ENCODE measurements around the gene TSPAN5.

The TSPAN5 gene

DNA sequence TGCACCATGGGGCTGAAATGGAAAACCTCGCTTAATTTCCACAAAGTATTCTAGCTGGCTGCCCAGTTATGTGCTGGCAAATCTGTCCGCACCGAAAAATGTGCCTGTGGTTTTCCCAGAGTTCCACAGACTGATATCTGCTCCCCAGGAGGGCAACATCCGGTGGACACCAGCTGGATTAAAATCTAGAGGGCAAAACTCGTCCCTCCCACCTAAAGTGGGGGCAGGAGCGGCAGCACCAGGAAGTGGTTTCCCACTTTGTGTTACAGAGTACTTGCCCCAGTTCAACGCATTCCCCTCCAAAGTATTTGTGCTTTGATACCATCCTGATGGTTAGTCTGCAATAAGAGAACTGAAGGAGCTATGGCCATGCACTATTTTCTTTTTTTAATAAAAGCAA is 187.6 kb downstream of the TSPAN5 start:
- H3K79me2 ChIP-seq (ENCODE audit: insufficient read depth, low read length) = no peaks in the 10 kb centered on the region
- H3K4me3 ChIP-seq (ENCODE audit: low read length, poor library complexity, severe bottlenecking) = no peak overlapping the region
- no peak overlapping the region for H2AFZ ChIP-seq (ENCODE audit: low read length)
- H3K9me2 ChIP-seq (replicated peaks; ENCODE audit: low read depth, low read length) = no peaks in the 10 kb centered on the region
- no peaks in the 10 kb centered on the region for H3K27me3 ChIP-seq (ENCODE audit: insufficient read depth, low read length, poor library complexity, severe bottlenecking)
- H4K20me1 ChIP-seq (ENCODE audit: insufficient read depth, low read length, poor library complexity, severe bottlenecking) = no peaks in the 10 kb centered on the region
- no peaks in the 10 kb centered on the region for H3F3A ChIP-seq (ENCODE audit: low read depth)
- H3K36me3 ChIP-seq (ENCODE audit: insufficient read depth, low read length) = peaks cover 18% of the 10 kb centered on the region; the same call in 1 of the 2 replicates
- TF ChIP-seq CTCF (conservative IDR thresholded peaks at IDR 0.05; ENCODE audit: low read length) = no peak
- TF ChIP-seq EZH2phosphoT487 (IDR thresholded peaks at IDR 0.05; ENCODE audit: borderline replicate concordance) = no peak
- no peak overlapping the region for H3K9ac ChIP-seq (ENCODE audit: low read depth, low read length, poor library complexity, severe bottlenecking)
- H3K9me3 ChIP-seq (ENCODE audit: insufficient read depth, low read depth, low read length) = no peaks in the 10 kb centered on the region
- peaks cover 9% of the 10 kb centered on the region for H3K4me1 ChIP-seq (ENCODE audit: insufficient read depth, low read length, poor library complexity, severe bottlenecking)
- H3K4me2 ChIP-seq (ENCODE audit: low read depth, low read length, poor library complexity, severe bottlenecking) = no peak overlapping the region

DNA sequence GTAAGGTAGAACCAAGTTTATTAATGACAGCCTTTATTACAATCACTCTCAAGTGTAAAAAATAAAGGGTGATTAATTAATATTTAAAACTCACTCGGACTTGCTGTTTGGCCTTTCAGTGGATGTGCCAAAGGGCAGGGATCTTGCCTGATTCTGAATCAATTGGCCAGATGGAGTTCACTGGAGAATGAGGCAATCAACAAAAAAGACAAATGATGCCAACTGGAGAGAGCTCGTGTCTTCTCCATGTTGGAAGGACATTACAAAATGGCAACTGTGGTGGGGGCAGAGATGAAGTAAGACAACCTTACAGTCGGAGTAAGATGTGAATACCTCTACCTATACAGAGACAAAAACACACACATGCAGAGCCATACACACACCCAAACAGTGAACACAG is 188.0 kb downstream of the TSPAN5 start:
- Histone ChIP-seq H3F3A (ENCODE audit: low read depth) (no peaks in the 10 kb centered on the region), H3K4me2 (ENCODE audit: low read depth, low read length, poor library complexity, severe bottlenecking) (no peak overlapping the region), H3K4me1 (ENCODE audit: insufficient read depth, low read length, poor library complexity, severe bottlenecking) (peaks cover 9% of the 10 kb centered on the region)

DNA sequence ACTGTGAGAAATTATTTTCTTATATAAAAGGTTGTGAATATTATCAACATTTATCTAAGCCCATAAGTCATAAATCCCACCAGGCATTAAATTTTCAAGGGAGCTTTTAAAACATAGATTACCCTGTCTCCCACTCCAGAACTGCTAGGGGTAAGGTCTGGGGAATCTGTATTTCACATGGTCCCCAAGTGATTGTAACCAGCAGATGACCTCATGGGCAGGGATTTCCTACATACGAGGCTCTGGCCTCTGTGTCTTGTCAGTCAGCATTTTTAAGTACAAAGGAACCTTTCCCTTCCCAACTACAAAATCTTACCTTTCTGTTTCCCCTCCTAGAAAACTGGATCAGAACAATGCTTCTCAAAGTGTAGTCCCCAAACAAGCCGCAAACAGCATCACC is 188.6 kb downstream of the TSPAN5 start:
- H3K4me2 ChIP-seq (ENCODE audit: low read depth, low read length, poor library complexity, severe bottlenecking) = no peak overlapping the region
- no peaks in the 10 kb centered on the region for H3K9me3 ChIP-seq (ENCODE audit: insufficient read depth, low read depth, low read length)
- TF ChIP-seq EZH2phosphoT487 (IDR thresholded peaks at IDR 0.05; ENCODE audit: borderline replicate concordance) (no peak), CTCF (conservative IDR thresholded peaks at IDR 0.05; ENCODE audit: low read length) (no peak)
- peaks cover 12% of the 10 kb centered on the region; the same call in 1 of the 2 replicates for H3K36me3 ChIP-seq (ENCODE audit: insufficient read depth, low read length)
- H3K27me3 ChIP-seq (ENCODE audit: insufficient read depth, low read length, poor library complexity, severe bottlenecking) = no peaks in the 10 kb centered on the region
- no peak overlapping the region for H2AFZ ChIP-seq (ENCODE audit: low read length)
- no peaks in the 10 kb centered on the region for H3K9me2 ChIP-seq (replicated peaks; ENCODE audit: low read depth, low read length)
- no peaks in the 10 kb centered on the region for H3K79me2 ChIP-seq (ENCODE audit: insufficient read depth, low read length)
- no peak overlapping the region for H3K9ac ChIP-seq (ENCODE audit: low read depth, low read length, poor library complexity, severe bottlenecking)
- peaks cover 9% of the 10 kb centered on the region for H3K4me1 ChIP-seq (ENCODE audit: insufficient read depth, low read length, poor library complexity, severe bottlenecking)
- no peaks in the 10 kb centered on the region for H3F3A ChIP-seq (ENCODE audit: low read depth)
- no peak overlapping the region for H3K4me3 ChIP-seq (ENCODE audit: low read length, poor library complexity, severe bottlenecking)
- no peaks in the 10 kb centered on the region for H4K20me1 ChIP-seq (ENCODE audit: insufficient read depth, low read length, poor library complexity, severe bottlenecking)

More for the DNA sequence above, 188.0 kb downstream of the TSPAN5 start:
- TF ChIP-seq EZH2phosphoT487 (IDR thresholded peaks at IDR 0.05; ENCODE audit: borderline replicate concordance) = no peak
- no peak for TF ChIP-seq CTCF (conservative IDR thresholded peaks at IDR 0.05; ENCODE audit: low read length)
- Histone ChIP-seq H3K9me3 (ENCODE audit: insufficient read depth, low read depth, low read length) (no peaks in the 10 kb centered on the region), H3K27me3 (ENCODE audit: insufficient read depth, low read length, poor library complexity, severe bottlenecking) (no peaks in the 10 kb centered on the region), H3K9ac (ENCODE audit: low read depth, low read length, poor library complexity, severe bottlenecking) (no peak overlapping the region), H3K9me2 (replicated peaks; ENCODE audit: low read depth, low read length) (no peaks in the 10 kb centered on the region), H2AFZ (ENCODE audit: low read length) (no peak overlapping the region), H3K4me3 (ENCODE audit: low read length, poor library complexity, severe bottlenecking) (no peak overlapping the region), H4K20me1 (ENCODE audit: insufficient read depth, low read length, poor library complexity, severe bottlenecking) (no peaks in the 10 kb centered on the region), H3K79me2 (ENCODE audit: insufficient read depth, low read length) (no peaks in the 10 kb centered on the region), H3K36me3 (ENCODE audit: insufficient read depth, low read length) (peaks cover 16% of the 10 kb centered on the region; the same call in 1 of the 2 replicates)
